ENCODE results near the gene GAB3. TPM values are rescaled to one million over a fixed set of nuclear protein-coding genes. Genes with fewer than 3 reads are reported as not detected.
A peak's percentile ranks its signal among the peaks of the same experiment; 100 is the strongest.

Gene GAB3
- total RNA-seq, 1 donor from 2014 or later = 0.90 TPM

- Mint-ChIP-seq H3K27ac (ENCODE audit: unreplicated experiment) (no peak overlapping the region), H3K4me3 (ENCODE audit: unreplicated experiment) (no peak overlapping the region), H3K36me3 (ENCODE audit: low read depth, unreplicated experiment) (peaks cover 18% of the 10 kb centered on the region), H3K4me1 (ENCODE audit: unreplicated experiment) (peaks cover 15% of the 10 kb centered on the region), H3K9me3 (ENCODE audit: unreplicated experiment) (no peaks in the 10 kb centered on the region), H3K27me3 (ENCODE audit: unreplicated experiment) (peaks cover 2% of the 10 kb centered on the region)
- no peak for TF ChIP-seq CTCF (IDR thresholded peaks at IDR 0.05; ENCODE audit: unreplicated experiment)
- no peak for DNase-seq (ENCODE audit: low spot score)
Measured at GRCh38 chrX:154780968-154781367, 30.1 kb upstream of the GAB3 start.

GRCh38 chrX:154779261-154779660 lies 28.4 kb upstream of the GAB3 start:
- peaks cover 2% of the 10 kb centered on the region for H3K27me3 Mint-ChIP-seq (ENCODE audit: unreplicated experiment)
- no peak for DNase-seq (ENCODE audit: low spot score)
- H3K4me3 Mint-ChIP-seq (ENCODE audit: unreplicated experiment) = no peak overlapping the region
- peaks cover 26% of the 10 kb centered on the region for H3K36me3 Mint-ChIP-seq (ENCODE audit: low read depth, unreplicated experiment)
- no peak overlapping the region for H3K27ac Mint-ChIP-seq (ENCODE audit: unreplicated experiment)
- no peaks in the 10 kb centered on the region for H3K9me3 Mint-ChIP-seq (ENCODE audit: unreplicated experiment)
- no peak for TF ChIP-seq CTCF (IDR thresholded peaks at IDR 0.05; ENCODE audit: unreplicated experiment)
- H3K4me1 Mint-ChIP-seq (ENCODE audit: unreplicated experiment) = peaks cover 11% of the 10 kb centered on the region

- Mint-ChIP-seq H3K27me3 (ENCODE audit: unreplicated experiment) (no peaks in the 10 kb centered on the region), H3K4me1 (ENCODE audit: unreplicated experiment) (no peaks in the 10 kb centered on the region), H3K4me3 (ENCODE audit: unreplicated experiment) (peak overlapping the region; percentile 25), H3K9me3 (ENCODE audit: unreplicated experiment) (no peaks in the 10 kb centered on the region), H3K27ac (ENCODE audit: unreplicated experiment) (no peak overlapping the region), H3K36me3 (ENCODE audit: low read depth, unreplicated experiment) (peaks cover 42% of the 10 kb centered on the region)
- no peak for DNase-seq (ENCODE audit: low spot score)
- no peak for TF ChIP-seq CTCF (IDR thresholded peaks at IDR 0.05; ENCODE audit: unreplicated experiment)
Measured at GRCh38 chrX:154776753-154777152, 25.9 kb upstream of the GAB3 start.

- no peaks in the 10 kb centered on the region for H3K9me3 Mint-ChIP-seq (ENCODE audit: unreplicated experiment)
- peaks cover 46% of the 10 kb centered on the region for H3K36me3 Mint-ChIP-seq (ENCODE audit: low read depth, unreplicated experiment)
- H3K4me1 Mint-ChIP-seq (ENCODE audit: unreplicated experiment) = no peaks in the 10 kb centered on the region
- TF ChIP-seq CTCF (IDR thresholded peaks at IDR 0.05; ENCODE audit: unreplicated experiment) = no peak
- no peaks in the 10 kb centered on the region for H3K27me3 Mint-ChIP-seq (ENCODE audit: unreplicated experiment)
- no peak overlapping the region for H3K27ac Mint-ChIP-seq (ENCODE audit: unreplicated experiment)
- no peak for DNase-seq (ENCODE audit: low spot score)
- H3K4me3 Mint-ChIP-seq (ENCODE audit: unreplicated experiment) = no peak overlapping the region
Measured at GRCh38 chrX:154775419-154776349, 24.8 kb upstream of the GAB3 start.

- H3K27me3 Mint-ChIP-seq (ENCODE audit: unreplicated experiment) = no peaks in the 10 kb centered on the region
- H3K27ac Mint-ChIP-seq (ENCODE audit: unreplicated experiment) = no peak overlapping the region
- no peaks in the 10 kb centered on the region for H3K4me1 Mint-ChIP-seq (ENCODE audit: unreplicated experiment)
- H3K4me3 Mint-ChIP-seq (ENCODE audit: unreplicated experiment) = peak overlapping the region; percentile 81
- no peaks in the 10 kb centered on the region for H3K9me3 Mint-ChIP-seq (ENCODE audit: unreplicated experiment)
- no peak for DNase-seq (ENCODE audit: low spot score)
- TF ChIP-seq CTCF (IDR thresholded peaks at IDR 0.05; ENCODE audit: unreplicated experiment) = no peak
- peaks cover 47% of the 10 kb centered on the region for H3K36me3 Mint-ChIP-seq (ENCODE audit: low read depth, unreplicated experiment)
Measured at GRCh38 chrX:154774622-154775021, 23.7 kb upstream of the GAB3 start.

Measured in endothelial cell (in vitro differentiated cells).